Measurements from ENCODE around the gene GON4L. TPM values are rescaled to one million over a fixed set of nuclear protein-coding genes. Genes with fewer than 3 reads are reported as not detected.

GON4L gene
- total RNA-seq, 1 experiment from 2014 or later, result 53.4 TPM

DNA sequence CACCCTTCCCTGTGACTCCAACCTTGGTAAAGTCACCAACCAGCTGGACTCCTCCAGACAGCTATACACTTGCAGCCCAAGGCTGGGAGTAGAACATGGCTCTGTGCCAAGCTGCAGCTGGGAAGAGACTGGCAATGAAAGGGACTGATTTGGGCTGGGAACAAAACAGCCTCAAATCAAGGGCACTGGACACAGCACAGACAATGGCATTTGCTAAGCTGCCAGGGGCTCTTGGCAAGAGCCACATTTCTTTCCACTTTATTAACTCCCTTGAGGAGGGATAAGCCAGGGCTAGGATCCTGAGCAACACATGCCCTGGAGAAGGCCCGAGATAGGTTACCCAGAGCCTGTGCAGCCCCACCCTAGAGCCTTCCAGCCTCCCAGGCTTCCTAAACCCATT is 14.4 kb upstream of the GON4L start:
- Histone ChIP-seq H4K8ac (replicated peaks; ENCODE audit: insufficient read length, low read depth, low read length) (no peak overlapping the region), H3K79me2 (ENCODE audit: insufficient read depth, low read length) (no peaks in the 10 kb centered on the region), H3K4ac (ENCODE audit: low read depth, low read length) (no peak overlapping the region), H3K9me3 (ENCODE audit: control insufficient read depth, low read depth, low read length) (no peaks in the 10 kb centered on the region), H3K56ac (ENCODE audit: insufficient read length, low read depth, low read length) (no peak overlapping the region), H3K4me2 (ENCODE audit: insufficient read depth, insufficient read length, low read length) (no peak overlapping the region), H3K9ac (ENCODE audit: extremely low read depth, insufficient read length, low read length) (no peak overlapping the region), H3K27ac (ENCODE audit: insufficient read length, low read depth, low read length) (no peak overlapping the region), H3K23me2 (ENCODE audit: insufficient read length, low read depth, low read length, poor library complexity, severe bottlenecking) (no peaks in the 10 kb centered on the region), H3K79me1 (ENCODE audit: insufficient read depth, low read depth, low read length, poor library complexity, severe bottlenecking) (no peaks in the 10 kb centered on the region), H3K4me1 (ENCODE audit: insufficient read depth, low read length) (no peaks in the 10 kb centered on the region), H3K27me3 (ENCODE audit: insufficient read depth, low read length) (no peaks in the 10 kb centered on the region), H2BK15ac (ENCODE audit: low read depth, low read length) (no peak overlapping the region), H3K23ac (ENCODE audit: insufficient read length, low read depth, low read length) (no peak overlapping the region), H2AFZ (ENCODE audit: low read length) (no peak overlapping the region), H3T11ph (ENCODE audit: low read length) (no peak overlapping the region), H2BK12ac (ENCODE audit: insufficient read length, low read depth, low read length) (no peak overlapping the region), H2BK120ac (ENCODE audit: low read depth, low read length, poor library complexity, severe bottlenecking) (no peak overlapping the region), H4K5ac (ENCODE audit: insufficient read length, low read depth, low read length) (no peak overlapping the region), H4K91ac (ENCODE audit: insufficient read length, low read depth, low read length) (no peak overlapping the region), H3K14ac (ENCODE audit: insufficient read depth, low read length) (no peak overlapping the region; the same call in 1 of the 2 replicates), H2BK20ac (ENCODE audit: low read depth, low read length, poor library complexity, severe bottlenecking) (no peak overlapping the region), H2AK5ac (ENCODE audit: insufficient read length, low read length) (no peak overlapping the region), H2BK5ac (ENCODE audit: insufficient read length, low read length) (no peak overlapping the region), H4K20me1 (ENCODE audit: control insufficient read depth, insufficient read depth, insufficient read length) (no peaks in the 10 kb centered on the region), H3K18ac (ENCODE audit: insufficient read length, low read depth, low read length) (no peak overlapping the region)
- no peak overlapping the region for H3K4me3 Mint-ChIP-seq
- WGBS (ENCODE audit: extremely low coverage, insufficient read length, low lambda C conversion rate), result no CpG with 5 or more reads among the region's 1 CpG
- H3K4me1 Mint-ChIP-seq, result no peaks in the 10 kb centered on the region
- TF ChIP-seq, protein P1, sequence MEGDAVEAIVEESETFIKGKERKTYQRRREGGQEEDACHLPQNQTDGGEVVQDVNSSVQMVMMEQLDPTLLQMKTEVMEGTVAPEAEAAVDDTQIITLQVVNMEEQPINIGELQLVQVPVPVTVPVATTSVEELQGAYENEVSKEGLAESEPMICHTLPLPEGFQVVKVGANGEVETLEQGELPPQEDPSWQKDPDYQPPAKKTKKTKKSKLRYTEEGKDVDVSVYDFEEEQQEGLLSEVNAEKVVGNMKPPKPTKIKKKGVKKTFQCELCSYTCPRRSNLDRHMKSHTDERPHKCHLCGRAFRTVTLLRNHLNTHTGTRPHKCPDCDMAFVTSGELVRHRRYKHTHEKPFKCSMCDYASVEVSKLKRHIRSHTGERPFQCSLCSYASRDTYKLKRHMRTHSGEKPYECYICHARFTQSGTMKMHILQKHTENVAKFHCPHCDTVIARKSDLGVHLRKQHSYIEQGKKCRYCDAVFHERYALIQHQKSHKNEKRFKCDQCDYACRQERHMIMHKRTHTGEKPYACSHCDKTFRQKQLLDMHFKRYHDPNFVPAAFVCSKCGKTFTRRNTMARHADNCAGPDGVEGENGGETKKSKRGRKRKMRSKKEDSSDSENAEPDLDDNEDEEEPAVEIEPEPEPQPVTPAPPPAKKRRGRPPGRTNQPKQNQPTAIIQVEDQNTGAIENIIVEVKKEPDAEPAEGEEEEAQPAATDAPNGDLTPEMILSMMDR (conservative IDR thresholded peaks at IDR 0.05), result no peak
- H3K36me3 Mint-ChIP-seq (ENCODE audit: insufficient read depth in 1 of 3, low read depth in 3 of 3), result no peaks in the 10 kb centered on the region
- H3K27me3 Mint-ChIP-seq (ENCODE audit: low read depth), result peaks cover 9% of the 10 kb centered on the region
- H3K27ac Mint-ChIP-seq, result no peak overlapping the region; a peak in 1 of 7 replicates
- no peak for DNase-seq
- H3K9me3 Mint-ChIP-seq, result no peaks in the 10 kb centered on the region
